ENCODE results near the gene TPSG1.
"Not testable (repeated sequence)": the region's sequence is repeated elsewhere in the genome, so short reads cannot be mapped to it uniquely, and the experiment has no call there.

Gene TPSG1

GRCh38 chr16:1239575-1239974 is 14.5 kb upstream of the TPSG1 start:
- H3K4me3 ChIP-seq (ENCODE audit: low read depth in 1 of 2, low read length in 2 of 2); H3K27ac ChIP-seq (ENCODE audit: low read length); H3K9ac ChIP-seq (ENCODE audit: low read depth, low read length); H3K4me2 ChIP-seq (ENCODE audit: insufficient read depth, low read length); H3K79me2 ChIP-seq (ENCODE audit: insufficient read depth, low read length); DNase-seq; H3K36me3 ChIP-seq (ENCODE audit: insufficient read depth, low read length); ATAC-seq (ENCODE audit: insufficient read depth, low read depth); H3K27me3 ChIP-seq (ENCODE audit: insufficient read depth, low read length, poor library complexity); H4K20me1 ChIP-seq (ENCODE audit: insufficient read depth, low read length); H2AFZ ChIP-seq (ENCODE audit: low read depth, low read length); H3K4me1 ChIP-seq (ENCODE audit: insufficient read depth, low read length); H3K9me3 ChIP-seq (ENCODE audit: insufficient read depth, low read length, severe bottlenecking): not testable (repeated sequence)

GRCh38 chr16:1238909-1239308 is 13.8 kb upstream of the TPSG1 start:
- not testable (repeated sequence) for ATAC-seq (ENCODE audit: insufficient read depth, low read depth); H3K4me2 ChIP-seq (ENCODE audit: insufficient read depth, low read length); H3K9me3 ChIP-seq (ENCODE audit: insufficient read depth, low read length, severe bottlenecking); H3K27ac ChIP-seq (ENCODE audit: low read length); H3K27me3 ChIP-seq (ENCODE audit: insufficient read depth, low read length, poor library complexity); H2AFZ ChIP-seq (ENCODE audit: low read depth, low read length); H3K9ac ChIP-seq (ENCODE audit: low read depth, low read length); H3K36me3 ChIP-seq (ENCODE audit: insufficient read depth, low read length); H4K20me1 ChIP-seq (ENCODE audit: insufficient read depth, low read length); H3K79me2 ChIP-seq (ENCODE audit: insufficient read depth, low read length); DNase-seq; H3K4me1 ChIP-seq (ENCODE audit: insufficient read depth, low read length); H3K4me3 ChIP-seq (ENCODE audit: low read depth in 1 of 2, low read length in 2 of 2)

- H3K9me3 ChIP-seq (ENCODE audit: insufficient read depth, low read length, severe bottlenecking): no peaks in the 10 kb centered on the region
- no peak overlapping the region for H2AFZ ChIP-seq (ENCODE audit: low read depth, low read length)
- TF ChIP-seq EZH2 (IDR thresholded peaks at IDR 0.05; ENCODE audit: borderline replicate concordance, low read depth, low read length, severe bottlenecking) (no peak), CTCF (IDR thresholded peaks at IDR 0.05; ENCODE audit: borderline replicate concordance, extremely low read depth, low read length, poor library complexity, severe bottlenecking) (no peak)
- no peak for ATAC-seq (ENCODE audit: insufficient read depth, low read depth)
- no peaks in the 10 kb centered on the region for H3K4me1 ChIP-seq (ENCODE audit: insufficient read depth, low read length)
- no peak overlapping the region for H3K4me3 ChIP-seq (ENCODE audit: low read depth in 1 of 2, low read length in 2 of 2)
- H3K9ac ChIP-seq (ENCODE audit: low read depth, low read length): no peak overlapping the region
- no peak for DNase-seq
- H3K4me2 ChIP-seq (ENCODE audit: insufficient read depth, low read length): no peak overlapping the region
- H4K20me1 ChIP-seq (ENCODE audit: insufficient read depth, low read length): no peaks in the 10 kb centered on the region
- H3K27me3 ChIP-seq (ENCODE audit: insufficient read depth, low read length, poor library complexity): no peaks in the 10 kb centered on the region
- H3K79me2 ChIP-seq (ENCODE audit: insufficient read depth, low read length): no peaks in the 10 kb centered on the region
- no peaks in the 10 kb centered on the region for H3K36me3 ChIP-seq (ENCODE audit: insufficient read depth, low read length)
- H3K27ac ChIP-seq (ENCODE audit: low read length): no peak overlapping the region
Observed at GRCh38 chr16:1237990-1238389, 12.9 kb upstream of the TPSG1 start.

- H3K9ac ChIP-seq (ENCODE audit: low read depth, low read length); H2AFZ ChIP-seq (ENCODE audit: low read depth, low read length): not testable (repeated sequence)
Observed at GRCh38 chr16:1236659-1237058, 11.6 kb upstream of the TPSG1 start.

GRCh38 chr16:1232049-1232748 is 7.1 kb upstream of the TPSG1 start:
- H4K20me1 ChIP-seq (ENCODE audit: insufficient read depth, low read length); H2AFZ ChIP-seq (ENCODE audit: low read depth, low read length); H3K4me1 ChIP-seq (ENCODE audit: insufficient read depth, low read length); H3K27ac ChIP-seq (ENCODE audit: low read length); DNase-seq; H3K79me2 ChIP-seq (ENCODE audit: insufficient read depth, low read length); H3K9ac ChIP-seq (ENCODE audit: low read depth, low read length); H3K36me3 ChIP-seq (ENCODE audit: insufficient read depth, low read length); H3K27me3 ChIP-seq (ENCODE audit: insufficient read depth, low read length, poor library complexity); H3K4me3 ChIP-seq (ENCODE audit: low read depth in 1 of 2, low read length in 2 of 2); H3K9me3 ChIP-seq (ENCODE audit: insufficient read depth, low read length, severe bottlenecking); H3K4me2 ChIP-seq (ENCODE audit: insufficient read depth, low read length): not testable (repeated sequence)
- 0 out of 3 replicates have a peak, but pooled peaks have one; percentile 39 for ATAC-seq (ENCODE audit: insufficient read depth, low read depth)

More at GRCh38 chr16:1236659-1237058, 11.6 kb upstream of the TPSG1 start:
- not testable (repeated sequence) for H3K27me3 ChIP-seq (ENCODE audit: insufficient read depth, low read length, poor library complexity); H4K20me1 ChIP-seq (ENCODE audit: insufficient read depth, low read length); H3K79me2 ChIP-seq (ENCODE audit: insufficient read depth, low read length); H3K4me1 ChIP-seq (ENCODE audit: insufficient read depth, low read length); H3K36me3 ChIP-seq (ENCODE audit: insufficient read depth, low read length); H3K9me3 ChIP-seq (ENCODE audit: insufficient read depth, low read length, severe bottlenecking); H3K4me2 ChIP-seq (ENCODE audit: insufficient read depth, low read length); H3K27ac ChIP-seq (ENCODE audit: low read length); H3K4me3 ChIP-seq (ENCODE audit: low read depth in 1 of 2, low read length in 2 of 2); DNase-seq
- peak; percentile 78 for ATAC-seq (ENCODE audit: insufficient read depth, low read depth)

GRCh38 chr16:1231301-1231700 is 6.2 kb upstream of the TPSG1 start:
- not testable (repeated sequence) for H3K36me3 ChIP-seq (ENCODE audit: insufficient read depth, low read length); H3K27me3 ChIP-seq (ENCODE audit: insufficient read depth, low read length, poor library complexity); H3K9me3 ChIP-seq (ENCODE audit: insufficient read depth, low read length, severe bottlenecking); H3K4me3 ChIP-seq (ENCODE audit: low read depth in 1 of 2, low read length in 2 of 2); H3K4me2 ChIP-seq (ENCODE audit: insufficient read depth, low read length); H3K9ac ChIP-seq (ENCODE audit: low read depth, low read length); DNase-seq; H4K20me1 ChIP-seq (ENCODE audit: insufficient read depth, low read length); H3K4me1 ChIP-seq (ENCODE audit: insufficient read depth, low read length); H3K27ac ChIP-seq (ENCODE audit: low read length); H3K79me2 ChIP-seq (ENCODE audit: insufficient read depth, low read length); H2AFZ ChIP-seq (ENCODE audit: low read depth, low read length); ATAC-seq (ENCODE audit: insufficient read depth, low read depth)

- not testable (repeated sequence) for ATAC-seq (ENCODE audit: insufficient read depth, low read depth); H3K9ac ChIP-seq (ENCODE audit: low read depth, low read length); H3K4me1 ChIP-seq (ENCODE audit: insufficient read depth, low read length); H3K4me2 ChIP-seq (ENCODE audit: insufficient read depth, low read length); DNase-seq; H3K36me3 ChIP-seq (ENCODE audit: insufficient read depth, low read length); H3K27ac ChIP-seq (ENCODE audit: low read length); H3K27me3 ChIP-seq (ENCODE audit: insufficient read depth, low read length, poor library complexity); H4K20me1 ChIP-seq (ENCODE audit: insufficient read depth, low read length); H2AFZ ChIP-seq (ENCODE audit: low read depth, low read length); H3K4me3 ChIP-seq (ENCODE audit: low read depth in 1 of 2, low read length in 2 of 2); H3K79me2 ChIP-seq (ENCODE audit: insufficient read depth, low read length); H3K9me3 ChIP-seq (ENCODE audit: insufficient read depth, low read length, severe bottlenecking)
Observed at GRCh38 chr16:1230471-1231212, 5.6 kb upstream of the TPSG1 start.
